ENCODE measurements around the gene FMN2.

DNA sequence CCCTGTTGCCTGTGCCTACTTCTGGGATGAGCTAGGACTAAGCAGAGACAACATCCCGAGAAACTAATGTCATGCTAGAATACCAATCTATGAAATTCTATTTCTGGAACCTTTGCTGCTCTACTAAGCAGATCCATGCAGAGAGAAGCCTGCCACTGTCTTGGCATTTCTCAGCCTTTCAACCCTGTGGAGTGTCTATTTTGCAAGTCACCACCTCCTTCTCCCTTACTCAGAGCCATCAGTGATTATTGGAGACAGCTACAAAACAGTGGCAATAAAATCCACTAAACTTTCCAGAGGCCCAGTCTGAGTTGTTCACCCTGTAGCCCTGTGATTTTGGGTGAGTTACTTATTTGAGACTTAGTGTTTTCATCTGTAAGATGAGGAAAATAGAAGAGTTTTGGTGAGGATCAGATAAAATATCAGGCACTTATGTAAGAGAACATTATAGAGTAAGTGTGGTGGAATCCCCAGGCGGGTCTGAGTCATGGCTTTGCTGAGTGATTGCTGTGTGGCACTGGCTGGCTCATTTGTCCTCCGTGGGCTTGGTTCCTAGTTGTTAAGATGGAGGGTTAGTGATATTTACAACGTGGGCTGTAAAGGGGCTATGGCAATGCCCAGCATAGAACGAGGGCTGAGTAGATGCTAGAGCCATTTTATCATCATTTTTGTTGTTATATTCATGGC is 61.1 kb downstream of the FMN2 start:
- TF ChIP-seq ZNF565 (CRISPR knock-in tag; conservative IDR thresholded peaks at IDR 0.05; ENCODE audit: low read depth) (no peak), RARB (CRISPR knock-in tag; IDR thresholded peaks at IDR 0.05) (no peak)
